NCI-H524 (cell line): ENCODE data around the gene SH2B2.

Source experiments
- DNase-seq, 2 experiments: peaks; one replicate each; lab custom pipeline; 2025; lab: John Stamatoyannopoulos, UW

The SH2B2 gene

GRCh38 chr7:102286237-102287110, at the start of gene SH2B2:
Gene SH2B2, plus strand, starts transcription at chr7:102286868. Its CDS starts 13,683 bp downstream, at chr7:102300551.
- DNase-seq: peak in 1 of 2 experiments; percentile 59

- no peak for DNase-seq
Observed at GRCh38 chr7:102239206-102239820, 47.4 kb upstream of the SH2B2 start.

GRCh38 chr7:102241431-102241830, 45.2 kb upstream of the SH2B2 start:
- DNase-seq: no peak

- no peak for DNase-seq
Observed at GRCh38 chr7:102244601-102245000, 42.1 kb upstream of the SH2B2 start.

- DNase-seq: no peak
Observed at GRCh38 chr7:102248081-102248455, 38.6 kb upstream of the SH2B2 start.

GRCh38 chr7:102248456-102249395, 37.9 kb upstream of the SH2B2 start:
- no peak for DNase-seq

GRCh38 chr7:102251531-102252365, 34.9 kb upstream of the SH2B2 start:
- DNase-seq: no peak

- DNase-seq: no peak
Observed at GRCh38 chr7:102252366-102252982, 34.2 kb upstream of the SH2B2 start.

- no peak for DNase-seq
Observed at GRCh38 chr7:102253066-102253972, 33.3 kb upstream of the SH2B2 start.

GRCh38 chr7:102253973-102254370, 32.7 kb upstream of the SH2B2 start:
- no peak for DNase-seq

- DNase-seq: no peak
Observed at GRCh38 chr7:102254521-102254920, 32.1 kb upstream of the SH2B2 start.

- no peak for DNase-seq
Observed at GRCh38 chr7:102255501-102255900, 31.2 kb upstream of the SH2B2 start.

- DNase-seq: no peak
Observed at GRCh38 chr7:102255916-102256315, 30.8 kb upstream of the SH2B2 start.

GRCh38 chr7:102258073-102258748, 28.5 kb upstream of the SH2B2 start:
- DNase-seq: no peak

GRCh38 chr7:102258749-102259107, 27.9 kb upstream of the SH2B2 start:
- peak in 1 of 2 experiments; percentile 65 for DNase-seq

- peak in 1 of 2 experiments; percentile 24 for DNase-seq
Observed at GRCh38 chr7:102260856-102261255, 25.8 kb upstream of the SH2B2 start.

GRCh38 chr7:102261451-102261850, 25.2 kb upstream of the SH2B2 start:
- no peak for DNase-seq

- DNase-seq: no peak
Observed at GRCh38 chr7:102262546-102262945, 24.1 kb upstream of the SH2B2 start.

GRCh38 chr7:102264367-102264891, 22.2 kb upstream of the SH2B2 start:
- no peak for DNase-seq
